ENCODE results near the gene ONECUT2.

The ONECUT2 gene

DNA sequence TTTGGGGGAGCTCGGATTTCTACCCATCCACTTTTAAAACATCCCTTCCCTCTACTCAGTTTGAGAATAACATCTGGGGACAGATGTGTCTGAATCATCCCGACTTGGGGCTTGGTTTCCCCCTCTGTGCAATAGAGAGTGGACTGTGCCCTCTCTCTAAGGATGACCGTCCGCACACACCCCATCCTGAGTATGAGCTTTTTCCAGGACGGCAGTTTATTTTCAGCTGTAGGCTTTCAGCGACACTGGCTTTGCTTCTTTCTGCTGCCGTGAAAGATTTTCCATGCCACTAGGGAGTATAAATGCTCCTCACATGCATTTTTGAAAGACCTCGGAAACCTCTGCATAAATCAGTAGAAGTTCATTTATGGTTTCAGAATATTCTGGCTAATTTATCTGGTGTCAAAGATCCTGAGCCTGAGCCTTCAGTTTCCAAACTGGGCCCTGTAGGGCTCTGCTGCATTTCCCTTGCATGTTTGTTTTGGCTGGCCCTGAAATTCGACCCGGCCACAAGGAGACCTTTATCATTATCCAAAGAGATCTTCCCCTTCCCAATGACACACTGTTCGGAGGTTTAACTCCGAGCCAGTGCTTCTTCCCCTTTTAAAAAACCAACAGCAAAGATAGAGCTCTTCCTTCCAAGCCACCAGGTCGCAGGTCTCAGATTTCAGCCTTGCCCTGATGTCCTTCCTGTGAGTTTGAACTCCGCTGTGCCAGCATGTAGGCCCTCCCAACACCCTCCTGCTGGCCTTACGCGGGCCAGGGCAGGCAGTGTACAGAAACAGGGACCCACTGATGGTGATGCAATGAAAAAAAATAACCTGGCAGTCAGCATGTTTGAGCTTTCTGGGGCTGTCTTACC is 98.1 kb downstream of the ONECUT2 start:
- DNase-seq, result no peak

DNA sequence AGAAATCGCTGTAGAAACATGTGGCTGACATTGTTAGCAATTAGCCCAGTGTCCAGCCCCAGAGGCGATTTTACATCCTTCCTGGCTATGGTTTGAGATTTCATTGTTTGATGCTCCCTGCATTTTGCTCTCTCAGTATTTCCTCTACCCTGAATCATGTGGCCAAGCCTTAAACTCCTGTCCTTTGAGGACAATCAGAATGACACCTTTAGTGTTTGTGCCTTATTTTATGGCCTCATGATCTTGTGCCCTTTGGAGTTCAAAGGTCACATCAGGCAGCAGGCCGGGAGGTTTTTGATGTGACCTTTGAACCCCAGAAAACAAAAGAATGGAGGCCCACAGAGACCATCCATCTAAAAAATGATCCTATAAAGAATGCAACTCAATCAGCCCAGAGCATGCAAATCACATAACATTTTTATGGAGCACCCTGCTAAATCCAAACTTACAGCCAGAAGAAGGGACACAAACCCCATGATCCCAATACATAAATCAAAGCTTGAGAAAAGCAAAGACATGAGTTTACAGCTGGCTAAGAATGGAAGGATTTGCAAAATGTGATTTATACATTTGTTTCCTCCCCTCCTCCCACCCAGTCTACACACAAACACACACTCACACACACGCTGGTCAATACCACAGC is 98.8 kb downstream of the ONECUT2 start:
- DNase-seq, result no peak

- DNase-seq, result no peak
Measured at GRCh38 chr18:57534511-57534909, 99.3 kb downstream of the ONECUT2 start.

DNA sequence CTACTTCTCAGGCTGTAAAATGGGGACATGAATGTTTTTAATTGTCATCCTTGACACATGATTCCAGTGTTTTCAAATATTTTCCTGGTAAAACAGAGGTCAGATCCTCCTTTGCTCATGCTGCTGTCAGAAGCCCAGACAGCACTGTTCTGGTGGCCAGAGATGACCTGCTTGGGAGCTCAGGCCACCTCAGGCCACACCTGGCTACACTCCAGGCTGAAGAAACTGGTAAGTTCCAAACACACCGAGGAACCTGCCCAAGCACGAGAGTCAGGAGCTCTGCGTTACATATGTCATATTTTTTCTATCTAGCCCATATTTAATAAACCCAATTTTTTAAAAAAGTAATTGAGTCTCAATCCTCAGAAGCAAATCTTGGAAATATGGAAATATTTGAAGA is 103.4 kb downstream of the ONECUT2 start:
- DNase-seq, result no peak

DNA sequence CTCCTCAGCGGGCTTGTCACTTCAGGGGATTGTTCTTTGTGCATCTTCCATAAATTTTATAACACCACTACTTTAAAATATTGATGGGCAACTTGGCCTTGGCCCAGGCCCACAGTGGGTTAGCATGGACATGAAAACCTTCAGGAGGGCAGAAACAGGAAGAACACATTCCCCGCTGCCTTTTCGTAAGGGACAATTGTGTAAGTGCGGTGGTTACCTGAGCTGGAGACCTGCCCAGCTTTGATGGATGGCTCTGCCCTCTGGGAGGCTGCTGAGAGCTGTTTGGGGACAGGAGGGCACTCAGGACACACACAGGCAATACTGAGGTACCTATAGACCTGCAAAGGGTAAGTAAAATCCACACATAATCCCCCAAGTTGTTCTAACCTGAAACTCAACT is 104.5 kb downstream of the ONECUT2 start:
- DNase-seq, result no peak
